Keratinocyte (primary cell): ENCODE results near the gene ENOSF1.

ENCODE experiments used
- CTCF ChIP-seq, 3 experiments: IDR thresholded peaks in 1 of 3; conservative IDR thresholded peaks in 1 of 3; optimal IDR thresholded peaks in 1 of 3; 2 replicates in 2 of 3; 3 replicates in 1 of 3; pipeline versions ENCODE3 to v1.5.1; 2011; ENCODE audit warnings: low read length in 3 of 3, mild to moderate bottlenecking in 3 of 3, moderate library complexity in 2 of 3, control low read depth in 1 of 3, inconsistent platforms in 1 of 3; ENCODE audit not compliant: insufficient read depth in 2 of 3; ENCODE audit errors: extremely low read depth in 1 of 3
- EZH2 ChIP-seq: IDR thresholded peaks from one replicate; pipeline ENCODE4 v1.6.1; 2012; ENCODE audit warnings: inconsistent platforms, mild to moderate bottlenecking, low read length, moderate library complexity

DNA sequence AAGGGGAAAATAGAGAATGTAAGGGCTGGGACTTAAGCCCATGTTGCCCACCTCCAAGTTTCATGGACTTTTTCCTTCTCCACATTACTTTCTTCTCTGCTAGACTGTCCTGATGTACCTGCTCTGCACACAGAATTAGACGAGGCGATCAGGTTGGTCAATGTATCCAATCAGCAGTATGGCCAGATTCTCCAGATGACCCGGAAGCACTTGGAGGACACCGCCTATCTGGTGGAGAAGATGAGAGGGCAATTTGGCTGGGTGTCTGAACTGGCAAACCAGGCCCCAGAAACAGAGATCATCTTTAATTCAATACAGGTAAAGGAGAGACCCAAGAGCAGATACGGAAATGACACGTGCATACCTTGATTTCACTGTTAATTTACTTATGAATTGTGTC, 71.2 kb downstream of the ENOSF1 start:
- TF ChIP-seq CTCF (optimal IDR thresholded peaks at IDR 0.05 in 1 of 3, IDR thresholded peaks at IDR 0.05 in 1 of 3, conservative IDR thresholded peaks at IDR 0.05 in 1 of 3; ENCODE audit: extremely low read depth in 1 of 3, insufficient read depth in 2 of 3, low read length in 3 of 3): no peak
- TF ChIP-seq EZH2: no peak
